ENCODE results near the gene PPFIA1.

The PPFIA1 gene

GRCh38 chr11:70360211-70360610, 89.7 kb downstream of the PPFIA1 start:
- Histone ChIP-seq H3F3A (ENCODE audit: insufficient read depth, low read length) (no peaks in the 10 kb centered on the region), H3K9ac (ENCODE audit: low read length) (no peak overlapping the region), H3K36me3 (replicated peaks; ENCODE audit: insufficient read depth, low read length) (0 out of 2 replicates have a peak, but pooled peaks cover 4% of the 10 kb centered on the region), H4K20me1 (ENCODE audit: insufficient read depth, low read length) (no peaks in the 10 kb centered on the region), H3K9me2 (replicated peaks; ENCODE audit: insufficient read depth, low read length) (no peaks in the 10 kb centered on the region), H3K4me3 (ENCODE audit: low read length) (no peak overlapping the region), H3K79me2 (ENCODE audit: low read length) (no peaks in the 10 kb centered on the region), H3K27me3 (replicated peaks; ENCODE audit: insufficient read depth, low read length) (no peaks in the 10 kb centered on the region), H3K9me3 (replicated peaks; ENCODE audit: insufficient read depth, low read length) (no peaks in the 10 kb centered on the region), H3K4me2 (ENCODE audit: low read depth, low read length) (no peak overlapping the region), H3K27ac (ENCODE audit: low read length) (no peak overlapping the region), H3K4me1 (ENCODE audit: low read length) (no peaks in the 10 kb centered on the region), H2AFZ (ENCODE audit: low read length) (no peak overlapping the region)
- no peak for DNase-seq
- TF ChIP-seq EZH2 (optimal IDR thresholded peaks at IDR 0.05; ENCODE audit: low read depth, low read length) (no peak), EZH2phosphoT487 (IDR thresholded peaks at IDR 0.05; ENCODE audit: low read length) (no peak), CTCF (IDR thresholded peaks at IDR 0.05; ENCODE audit: low read length) (no peak)

GRCh38 chr11:70364178-70364577, 93.7 kb downstream of the PPFIA1 start:
- Histone ChIP-seq H3K9me2 (replicated peaks; ENCODE audit: insufficient read depth, low read length) (no peaks in the 10 kb centered on the region), H3K9ac (ENCODE audit: low read length) (no peak overlapping the region), H3K36me3 (replicated peaks; ENCODE audit: insufficient read depth, low read length) (no peaks in the 10 kb centered on the region), H3K27me3 (replicated peaks; ENCODE audit: insufficient read depth, low read length) (no peaks in the 10 kb centered on the region), H3K4me1 (ENCODE audit: low read length) (no peaks in the 10 kb centered on the region), H3K79me2 (ENCODE audit: low read length) (no peaks in the 10 kb centered on the region), H3K9me3 (replicated peaks; ENCODE audit: insufficient read depth, low read length) (no peaks in the 10 kb centered on the region), H3K4me3 (ENCODE audit: low read length) (no peak overlapping the region), H2AFZ (ENCODE audit: low read length) (no peak overlapping the region), H3K27ac (ENCODE audit: low read length) (no peak overlapping the region), H4K20me1 (ENCODE audit: insufficient read depth, low read length) (no peaks in the 10 kb centered on the region), H3K4me2 (ENCODE audit: low read depth, low read length) (no peak overlapping the region), H3F3A (ENCODE audit: insufficient read depth, low read length) (no peaks in the 10 kb centered on the region)
- TF ChIP-seq EZH2 (optimal IDR thresholded peaks at IDR 0.05; ENCODE audit: low read depth, low read length) (no peak), EZH2phosphoT487 (IDR thresholded peaks at IDR 0.05; ENCODE audit: low read length) (no peak), CTCF (IDR thresholded peaks at IDR 0.05; ENCODE audit: low read length) (no peak)
- DNase-seq: no peak

GRCh38 chr11:70364745-70365543, 94.5 kb downstream of the PPFIA1 start:
- no peaks in the 10 kb centered on the region for H4K20me1 ChIP-seq (ENCODE audit: insufficient read depth, low read length)
- H3K9me2 ChIP-seq (replicated peaks; ENCODE audit: insufficient read depth, low read length): no peaks in the 10 kb centered on the region
- H3K9me3 ChIP-seq (replicated peaks; ENCODE audit: insufficient read depth, low read length): no peaks in the 10 kb centered on the region
- no peaks in the 10 kb centered on the region for H3K36me3 ChIP-seq (replicated peaks; ENCODE audit: insufficient read depth, low read length)
- H3K27ac ChIP-seq (ENCODE audit: low read length): no peak overlapping the region
- H3F3A ChIP-seq (ENCODE audit: insufficient read depth, low read length): no peaks in the 10 kb centered on the region
- no peak overlapping the region for H2AFZ ChIP-seq (ENCODE audit: low read length)
- H3K79me2 ChIP-seq (ENCODE audit: low read length): no peaks in the 10 kb centered on the region
- TF ChIP-seq EZH2phosphoT487 (IDR thresholded peaks at IDR 0.05; ENCODE audit: low read length): no peak
- no peak for TF ChIP-seq CTCF (IDR thresholded peaks at IDR 0.05; ENCODE audit: low read length)
- no peak for TF ChIP-seq EZH2 (optimal IDR thresholded peaks at IDR 0.05; ENCODE audit: low read depth, low read length)
- no peak overlapping the region for H3K4me2 ChIP-seq (ENCODE audit: low read depth, low read length)
- no peak overlapping the region for H3K9ac ChIP-seq (ENCODE audit: low read length)
- no peak overlapping the region for H3K4me3 ChIP-seq (ENCODE audit: low read length)
- H3K4me1 ChIP-seq (ENCODE audit: low read length): no peaks in the 10 kb centered on the region
- DNase-seq: no peak
- H3K27me3 ChIP-seq (replicated peaks; ENCODE audit: insufficient read depth, low read length): no peaks in the 10 kb centered on the region

Measured in MM.1S (cell line).